ENCODE results near the gene SUMO3.

- TF ChIP-seq EZH2 (IDR thresholded peaks at IDR 0.05; ENCODE audit: low read length, missing control alignments) (no peak), CTCF (conservative IDR thresholded peaks at IDR 0.05 in 1 of 2, IDR thresholded peaks at IDR 0.05 in 1 of 2; ENCODE audit: low read depth in 1 of 2, low read length in 2 of 2) (no peak)
These were observed 39.8 kb downstream of the SUMO3 start for GRCh38 chr21:44778094-44778493.

Measured in fibroblast of lung (primary cell).